Frontal cortex (tissue), 4 donors: ENCODE results near the gene URM1. TPM values are rescaled to one million over a fixed set of nuclear protein-coding genes. Genes with fewer than 3 reads are reported as not detected.
A peak's percentile ranks its signal among the peaks of the same experiment; 100 is the strongest.

Source experiments
- DNase-seq, 2 donors: peaks; one replicate each; pipeline ENCODE4 v3.0.0; 2012; ENCODE audit warnings: low spot score in 2 of 2
- FAIRE-seq: peaks from 2 replicates; lab custom pipeline; 2012; peaks lifted over from hg19 to GRCh38; lab: Jason Lieb, UNC
- total RNA-seq: library from RNA; depleted of rRNA; stranded (reverse); fragments of >200 nt; gene quantifications from one replicate; pipeline ENCODE4 v1.2.3, GENCODE V29; 2014
- donor health status: control.
- donor health status: control.
- donor health status: control.

The URM1 gene
- total RNA-seq, 1 donor from 2014 or later, result 17.9 TPM

- no peak for FAIRE-seq
- DNase-seq, result no peak
Observed at GRCh38 chr9:128344931-128345605, 26.1 kb upstream of the URM1 start.

- no peak for DNase-seq
- FAIRE-seq, result no peak
Observed at GRCh38 chr9:128349125-128349524, 22.0 kb upstream of the URM1 start.

- FAIRE-seq, result no peak
- no peak for DNase-seq
Observed at GRCh38 chr9:128349772-128350171, 21.4 kb upstream of the URM1 start.

GRCh38 chr9:128355451-128355850, 15.7 kb upstream of the URM1 start:
- FAIRE-seq (no peak), DNase-seq (no peak)

- no peak for FAIRE-seq
Observed at GRCh38 chr9:128358090-128358489, 13.1 kb upstream of the URM1 start.

GRCh38 chr9:128358861-128359260, 12.3 kb upstream of the URM1 start:
- DNase-seq (no peak), FAIRE-seq (no peak)

More at GRCh38 chr9:128358090-128358489, 13.1 kb upstream of the URM1 start:
- no peak for DNase-seq

GRCh38 chr9:128360826-128361225, 10.3 kb upstream of the URM1 start:
- no peak for FAIRE-seq
- DNase-seq, result no peak

GRCh38 chr9:128361296-128361985, 9.7 kb upstream of the URM1 start:
- DNase-seq (no peak), FAIRE-seq (no peak)

- FAIRE-seq, result no peak
- DNase-seq, result peak; percentile 79 to 89
Observed at GRCh38 chr9:128361986-128362646, 9.1 kb upstream of the URM1 start.

- DNase-seq (no peak), FAIRE-seq (no peak)
Observed at GRCh38 chr9:128362774-128363173, 8.4 kb upstream of the URM1 start.

GRCh38 chr9:128365525-128365924, 5.6 kb upstream of the URM1 start:
- no peak for FAIRE-seq
- DNase-seq, result no peak

- no peak for FAIRE-seq
- DNase-seq, result no peak
Observed at GRCh38 chr9:128369024-128369706, 2.0 kb upstream of the URM1 start.

- DNase-seq (no peak), FAIRE-seq (no peak)
Observed at GRCh38 chr9:128370367-128370751, 815 bp upstream of the URM1 start.

- DNase-seq (no peak), FAIRE-seq (no peak)
Observed at GRCh38 chr9:128371630-128372117, 500 bp downstream of the URM1 start.

GRCh38 chr9:128372188-128372641, 1.0 kb downstream of the URM1 start:
- no peak for FAIRE-seq

GRCh38 chr9:128372784-128373183, 1.6 kb downstream of the URM1 start:
- no peak for DNase-seq
- no peak for FAIRE-seq

More at GRCh38 chr9:128372188-128372641, 1.0 kb downstream of the URM1 start:
- DNase-seq, result no peak

GRCh38 chr9:128374221-128374675, 3.1 kb downstream of the URM1 start:
- peak in 1 of 2 donors; percentile 52 for DNase-seq
- no peak for FAIRE-seq

GRCh38 chr9:128375865-128376264, 4.7 kb downstream of the URM1 start:
- no peak for FAIRE-seq
- no peak for DNase-seq

- DNase-seq (no peak), FAIRE-seq (no peak)
Observed at GRCh38 chr9:128382261-128382660, 11.1 kb downstream of the URM1 start.
